HT1080 (cell line): ENCODE results near the gene CLTCL1. TPM values are rescaled to one million over a fixed set of nuclear protein-coding genes. Genes with fewer than 3 reads are reported as not detected.

Experiments
- DNase-seq: peaks from one replicate; pipeline ENCODE4 v3.0.0-alpha.2; 2015; ENCODE audit warnings: low read depth
- small RNA-seq: library from RNA; depleted of rRNA; stranded (forward); fragments of <200 nt; gene quantifications from one replicate; pipeline ENCODE3, GENCODE V24; 2014
- total RNA-seq: library from RNA; depleted of rRNA; stranded (reverse); fragments of >200 nt; shearing (Covaris generic); gene quantifications from 2 replicates; pipeline ENCODE4 v1.2.3, GENCODE V29; 2014; rRNA removed

The CLTCL1 gene
- total RNA-seq, 1 experiment from 2014 or later = 8.9 TPM

DNA sequence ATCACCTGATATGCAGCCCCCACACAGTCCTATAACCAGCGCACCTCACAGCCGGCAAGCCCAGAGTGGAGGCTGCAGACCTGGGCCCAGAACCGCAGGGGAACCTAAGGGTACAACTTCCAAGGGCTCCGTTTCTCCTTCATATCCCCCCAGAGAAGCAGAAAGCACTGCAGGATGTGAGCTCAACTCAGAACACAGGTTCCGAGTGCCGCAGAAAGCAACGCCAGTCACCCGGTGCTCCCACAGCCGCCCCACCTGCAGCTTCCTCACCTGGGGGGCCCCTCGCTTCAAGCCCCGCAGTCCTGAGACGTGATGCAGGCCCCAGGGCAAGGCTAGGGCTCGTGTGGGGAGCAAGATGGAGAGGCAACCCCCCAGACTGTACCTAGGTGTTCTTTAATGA lies 158.0 kb downstream of the CLTCL1 start:
- DNase-seq = no peak

GRCh38 chr22:19132693-19133400 lies 158.7 kb downstream of the CLTCL1 start:
- DNase-seq = no peak

DNA sequence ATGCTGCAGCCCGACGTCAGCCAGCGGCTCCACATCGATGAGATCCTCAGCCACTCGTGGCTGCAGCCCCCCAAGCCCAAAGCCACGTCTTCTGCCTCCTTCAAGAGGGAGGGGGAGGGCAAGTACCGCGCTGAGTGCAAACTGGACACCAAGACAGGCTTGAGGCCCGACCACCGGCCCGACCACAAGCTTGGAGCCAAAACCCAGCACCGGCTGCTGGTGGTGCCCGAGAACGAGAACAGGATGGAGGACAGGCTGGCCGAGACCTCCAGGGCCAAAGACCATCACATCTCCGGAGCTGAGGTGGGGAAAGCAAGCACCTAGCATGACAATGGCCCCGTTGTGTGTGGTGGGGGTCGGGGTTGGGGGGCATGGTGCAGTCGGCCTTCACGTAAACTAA lies 159.4 kb downstream of the CLTCL1 start:
- DNase-seq = no peak

GRCh38 chr22:19131685-19132015 lies 159.9 kb downstream of the CLTCL1 start:
- DNase-seq = no peak

DNA sequence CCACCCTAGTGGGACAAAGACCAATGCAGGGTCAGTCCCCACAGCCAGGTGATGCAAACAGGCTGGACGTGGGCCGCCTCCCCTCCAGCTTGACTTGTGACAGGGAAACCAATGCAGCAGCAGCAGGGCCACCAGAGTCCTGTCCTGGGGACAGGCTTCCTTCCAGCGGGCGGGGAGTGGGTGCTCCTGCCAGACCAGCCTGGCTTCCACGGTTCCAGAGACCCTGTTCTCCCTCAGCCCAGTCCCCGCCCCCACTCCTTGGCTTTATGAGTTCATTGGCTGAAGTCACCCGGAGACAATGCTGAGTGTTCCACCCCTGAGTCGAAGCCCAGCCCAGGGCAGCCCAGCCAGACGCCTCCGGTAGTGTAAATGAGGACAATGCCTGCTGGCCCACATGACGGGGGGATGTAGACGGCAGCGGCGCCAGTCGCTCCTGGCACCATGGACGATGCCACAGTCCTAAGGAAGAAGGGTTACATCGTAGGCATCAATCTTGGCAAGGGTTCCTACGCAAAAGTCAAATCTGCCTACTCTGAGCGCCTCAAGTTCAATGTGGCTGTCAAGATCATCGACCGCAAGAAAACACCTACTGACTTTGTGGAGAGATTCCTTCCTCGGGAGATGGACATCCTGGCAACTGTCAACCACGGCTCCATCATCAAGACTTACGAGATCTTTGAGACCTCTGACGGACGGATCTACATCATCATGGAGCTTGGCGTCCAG lies 160.4 kb downstream of the CLTCL1 start, which contains the start of gene TSSK2:
Gene TSSK2, plus strand, starts transcription at position 350 of the 726 bp plus-strand sequence. Its CDS starts 92 bp downstream, at position 442.
- DNase-seq = no peak

- no peak for DNase-seq
Observed at GRCh38 chr22:19129871-19130270, 161.6 kb downstream of the CLTCL1 start.

Small RNA genes lying within 50 kb of the gene (small RNA-seq; reads per million reads assigned to genes)
- gene AC000081.1 (not detected), gene RF00398 (not detected)

Other genes starting within 250 kb of the CLTCL1 start
- gene DGCR2, start 169.3 kb downstream of the CLTCL1 start, total RNA-seq = 29.9 and 33.6 TPM in 2 replicates
- gene TSSK2, start 160.4 kb downstream of the CLTCL1 start, total RNA-seq = not detected in 2 replicates
- gene ESS2, start 147.1 kb downstream of the CLTCL1 start, total RNA-seq = 12.6 and 16.8 TPM in 2 replicates
- not detected in 2 replicates for gene GSC2, start 141.4 kb downstream of the CLTCL1 start, total RNA-seq
- 72.2 and 82.2 TPM in 2 replicates for gene SLC25A1, start 113.0 kb downstream of the CLTCL1 start, total RNA-seq
- gene HIRA, start 140.0 kb upstream of the CLTCL1 start, total RNA-seq = 26.6 and 28.6 TPM in 2 replicates
- 47.3 and 63.5 TPM in 2 replicates for gene MRPL40, start 140.8 kb upstream of the CLTCL1 start, total RNA-seq
- 35.9 and 45.7 TPM in 2 replicates for gene C22orf39, start 156.0 kb upstream of the CLTCL1 start, total RNA-seq
- 94.0 and 115 TPM in 2 replicates for gene UFD1, start 187.5 kb upstream of the CLTCL1 start, total RNA-seq
- gene CDC45, start 188.2 kb upstream of the CLTCL1 start, total RNA-seq = 56.6 and 59.7 TPM in 2 replicates
- gene CLDN5, start 232.7 kb upstream of the CLTCL1 start, total RNA-seq = not detected in 2 replicates